Fibroblast of lung (primary cell): ENCODE results near the gene UQCRQ. TPM values are rescaled to one million over a fixed set of nuclear protein-coding genes. Genes with fewer than 3 reads are reported as not detected.
A peak's percentile ranks its signal among the peaks of the same experiment; 100 is the strongest.

Experiments
- DNase-seq, 2 donors: peaks; one replicate each; pipeline versions ENCODE4 v3.0.0 to v3.0.0-alpha.2; 2010; ENCODE audit warnings: low read depth in 2 of 2
- H2AFZ ChIP-seq: 2 replicates; pipeline ENCODE4 v1.5.1; 2012; ENCODE audit warnings: low read length, control low read depth, inconsistent platforms
- H3K27ac ChIP-seq: 2 replicates; pipeline ENCODE4 v1.5.1; 2011; ENCODE audit warnings: low read length, control low read depth; ENCODE audit not compliant: insufficient read depth
- H3K27me3 ChIP-seq: 2 replicates; pipeline ENCODE4 v1.5.1; 2011; ENCODE audit warnings: mild to moderate bottlenecking, low read length; ENCODE audit not compliant: control insufficient read depth, insufficient read depth
- H3K36me3 ChIP-seq: 2 replicates; pipeline ENCODE4 v1.5.1; 2011; ENCODE audit warnings: low read length; ENCODE audit not compliant: control insufficient read depth, insufficient read depth
- H3K4me1 ChIP-seq: 2 replicates; pipeline ENCODE4 v1.5.1; 2011; ENCODE audit warnings: low read length; ENCODE audit not compliant: control insufficient read depth, insufficient read depth; ENCODE audit errors: extremely low read depth
- H3K4me2 ChIP-seq: 2 replicates; pipeline ENCODE4 v1.5.1; 2011; ENCODE audit warnings: low read length, control low read depth; ENCODE audit not compliant: insufficient read depth; ENCODE audit errors: extremely low read depth
- H3K4me3 ChIP-seq, 4 experiments: fragments of 200-600 bp in 1 of 4; sonication (generic) in 1 of 4; replicated peaks in 1 of 4; 2 replicates each; pipeline ENCODE4 v1.5.1; 2011 to 2016; ENCODE audit warnings: low read length in 4 of 4, low read depth in 3 of 4, mild to moderate bottlenecking in 3 of 4, control low read depth in 2 of 4, inconsistent platforms in 1 of 4, mixed read lengths in 1 of 4; ENCODE audit not compliant: insufficient read depth in 1 of 4; ENCODE audit errors: control extremely low read depth in 1 of 4
- H3K79me2 ChIP-seq: 2 replicates; pipeline ENCODE4 v1.5.1; 2012; ENCODE audit warnings: mild to moderate bottlenecking, low read length, inconsistent platforms; ENCODE audit not compliant: control insufficient read depth, insufficient read depth
- H3K9ac ChIP-seq: 2 replicates; pipeline ENCODE4 v1.5.1; 2011; ENCODE audit warnings: mild to moderate bottlenecking, low read length, control low read depth; ENCODE audit not compliant: insufficient read depth
- H3K9me3 ChIP-seq: 2 replicates; pipeline ENCODE4 v1.5.1; 2012; ENCODE audit warnings: low read depth, low read length; ENCODE audit not compliant: control insufficient read depth, insufficient read depth
- H4K20me1 ChIP-seq: 2 replicates; pipeline ENCODE4 v1.5.1; 2011; ENCODE audit warnings: low read length; ENCODE audit not compliant: control insufficient read depth, insufficient read depth; ENCODE audit errors: extremely low read depth
- CTCF ChIP-seq, 2 donors: IDR thresholded peaks in 1 of 2; conservative IDR thresholded peaks in 1 of 2; 1 replicate in 1 of 2; 2 replicates in 1 of 2; pipeline ENCODE4 v1.5.1; 2011 to 2012; ENCODE audit warnings: low read length in 2 of 2, control low read depth in 1 of 2, inconsistent platforms in 1 of 2, low read depth in 1 of 2, mild to moderate bottlenecking in 1 of 2
- EZH2 ChIP-seq: IDR thresholded peaks from 2 replicates; pipeline ENCODE4 v1.5.1; 2012; ENCODE audit warnings: low read length, control low read depth, mild to moderate bottlenecking; ENCODE audit errors: missing control alignments
- polyA plus RNA-seq, 2 donors: library from polyadenylated mRNA; depleted of rRNA in 1 of 2; stranded (reverse) in 1 of 2; unstranded in 1 of 2; fragments of >200 nt; gene quantifications; 2 replicates each; pipeline ENCODE4 v1.2.1, GENCODE V29; 2011 to 2012; ENCODE audit warnings: missing spikeins in 1 of 2
- total RNA-seq: library from RNA; depleted of rRNA; stranded (reverse); fragments of >200 nt; gene quantifications from 2 replicates; pipeline ENCODE4 v1.2.1, GENCODE V29; 2014

The UQCRQ gene
- total and polyA plus RNA-seq, 2 donors (not counting 1 experiment from before 2014, with no cell fraction given): 112 to 157 TPM

GRCh38 chr5:132865668-132866341 is 637 bp upstream of the UQCRQ start:
- H3K36me3 ChIP-seq: no peaks in the 10 kb centered on the region
- H3K9ac ChIP-seq: peak overlapping the region; percentile 66
- H3K27ac ChIP-seq: peak overlapping the region; percentile 99
- no peak for DNase-seq
- TF ChIP-seq EZH2 (no peak), CTCF (conservative IDR thresholded peaks at IDR 0.05 in 1 of 2, IDR thresholded peaks at IDR 0.05 in 1 of 2; ENCODE audit: low read depth in 1 of 2, low read length in 2 of 2) (no peak)
- H3K4me3 ChIP-seq: peak overlapping the region; percentile 32 to 99 (median 64)
- H3K4me1 ChIP-seq: peaks cover 3% of the 10 kb centered on the region
- H3K4me2 ChIP-seq: peak overlapping the region; percentile 59
- H2AFZ ChIP-seq: peak overlapping the region; percentile 56
- no peaks in the 10 kb centered on the region for H4K20me1 ChIP-seq
- no peaks in the 10 kb centered on the region for H3K27me3 ChIP-seq
- peaks cover 14% of the 10 kb centered on the region for H3K79me2 ChIP-seq
- H3K9me3 ChIP-seq: no peaks in the 10 kb centered on the region

- Histone ChIP-seq H3K79me2 (peaks cover 14% of the 10 kb centered on the region), H3K4me2 (peak overlapping the region; percentile 89), H3K27ac (peak overlapping the region; percentile 99), H3K9ac (peak overlapping the region; percentile 97), H3K4me3 (peak overlapping the region; percentile 91 to 99 (median 94)), H3K36me3 (peaks cover 2% of the 10 kb centered on the region), H2AFZ (peak overlapping the region; percentile 71), H4K20me1 (no peaks in the 10 kb centered on the region), H3K9me3 (no peaks in the 10 kb centered on the region), H3K4me1 (peaks cover 3% of the 10 kb centered on the region), H3K27me3 (no peaks in the 10 kb centered on the region)
- no peak for DNase-seq
- no peak for TF ChIP-seq EZH2
- TF ChIP-seq CTCF (conservative IDR thresholded peaks at IDR 0.05 in 1 of 2, IDR thresholded peaks at IDR 0.05 in 1 of 2; ENCODE audit: low read depth in 1 of 2, low read length in 2 of 2): no peak
Measured at GRCh38 chr5:132867046-132867451, 607 bp downstream of the UQCRQ start.

GRCh38 chr5:132868754-132869153 is 2.3 kb downstream of the UQCRQ start:
- Histone ChIP-seq H3K79me2 (peaks cover 14% of the 10 kb centered on the region), H2AFZ (no peak overlapping the region), H3K9ac (no peak overlapping the region), H3K4me2 (no peak overlapping the region), H3K4me3 (no peak overlapping the region), H3K4me1 (peaks cover 3% of the 10 kb centered on the region), H3K27me3 (no peaks in the 10 kb centered on the region), H3K36me3 (peaks cover 4% of the 10 kb centered on the region), H4K20me1 (no peaks in the 10 kb centered on the region), H3K27ac (no peak overlapping the region), H3K9me3 (no peaks in the 10 kb centered on the region)
- DNase-seq: no peak
- TF ChIP-seq CTCF (conservative IDR thresholded peaks at IDR 0.05 in 1 of 2, IDR thresholded peaks at IDR 0.05 in 1 of 2; ENCODE audit: low read depth in 1 of 2, low read length in 2 of 2) (no peak), EZH2 (no peak)
